Measurements from ENCODE around the gene MUS81. TPM values are rescaled to one million over a fixed set of nuclear protein-coding genes. Genes with fewer than 3 reads are reported as not detected.
A peak's percentile ranks its signal among the peaks of the same experiment; 100 is the strongest.

MUS81 gene
- total RNA-seq, 4 donors from 2014 or later = 68.3 to 101 (median 78.9) TPM

- TF ChIP-seq CTCF (IDR thresholded peaks at IDR 0.05) (no peak), POLR2A (IDR thresholded peaks at IDR 0.05) (no peak)
- peaks cover 0 to 32% (median 0%) of the 10 kb centered on the region in 3 donors for H3K36me3 ChIP-seq
- no peak for DNase-seq
These were observed 22.2 kb downstream of the MUS81 start for GRCh38 chr11:65882120-65883057.

GRCh38 chr11:65883058-65883761, 23.0 kb downstream of the MUS81 start:
- peaks cover 0 to 32% (median 0%) of the 10 kb centered on the region in 3 donors for H3K36me3 ChIP-seq
- no peak for DNase-seq

More at GRCh38 chr11:65882120-65883057, 22.2 kb downstream of the MUS81 start:
- no peak overlapping the region for H3K4me3 ChIP-seq
- no peak overlapping the region for H3K27ac ChIP-seq
- H3K9me3 ChIP-seq = no peaks in the 10 kb centered on the region
- no peaks in the 10 kb centered on the region for H3K27me3 ChIP-seq
- H3K4me1 ChIP-seq = peaks cover 0 to 27% (median 7%) of the 10 kb centered on the region in 4 donors

GRCh38 chr11:65883786-65884715, 23.8 kb downstream of the MUS81 start:
- TF ChIP-seq POLR2A (IDR thresholded peaks at IDR 0.05) = no peak
- TF ChIP-seq CTCF (IDR thresholded peaks at IDR 0.05) = no peak
- no peak for DNase-seq
- H3K4me1 ChIP-seq = peaks cover 0 to 37% (median 8%) of the 10 kb centered on the region in 4 donors
- no peaks in the 10 kb centered on the region for H3K27me3 ChIP-seq
- H3K27ac ChIP-seq = no peak overlapping the region
- H3K9me3 ChIP-seq = no peaks in the 10 kb centered on the region
- no peak overlapping the region for H3K4me3 ChIP-seq
- H3K36me3 ChIP-seq = peaks cover 0 to 32% (median 0%) of the 10 kb centered on the region in 3 donors

More at GRCh38 chr11:65883058-65883761, 23.0 kb downstream of the MUS81 start:
- Histone ChIP-seq H3K27me3 (no peaks in the 10 kb centered on the region), H3K4me3 (no peak overlapping the region), H3K4me1 (peaks cover 0 to 33% (median 7%) of the 10 kb centered on the region in 4 donors), H3K27ac (no peak overlapping the region), H3K9me3 (no peaks in the 10 kb centered on the region)
- TF ChIP-seq CTCF (IDR thresholded peaks at IDR 0.05) (no peak), POLR2A (IDR thresholded peaks at IDR 0.05) (no peak)

- Histone ChIP-seq H3K4me1 (peaks cover 0 to 44% (median 11%) of the 10 kb centered on the region in 4 donors), H3K27me3 (no peaks in the 10 kb centered on the region), H3K36me3 (peaks cover 0 to 32% (median 0%) of the 10 kb centered on the region in 3 donors), H3K4me3 (no peak overlapping the region), H3K27ac (peak overlapping the region in 3 of 4 donors; percentile 14 to 40 (median 39)), H3K9me3 (no peaks in the 10 kb centered on the region)
- peak; percentile 80 to 89 (median 87) for DNase-seq
- peak in 1 of 2 donors; percentile 21 for TF ChIP-seq POLR2A (IDR thresholded peaks at IDR 0.05)
- TF ChIP-seq CTCF (IDR thresholded peaks at IDR 0.05) = peak; percentile 97 to 100 (median 100)
These were observed 24.5 kb downstream of the MUS81 start for GRCh38 chr11:65884716-65885092.

- no peaks in the 10 kb centered on the region for H3K27me3 ChIP-seq
- no peak for DNase-seq
- peaks cover 0 to 49% (median 15%) of the 10 kb centered on the region in 4 donors for H3K4me1 ChIP-seq
- H3K9me3 ChIP-seq = no peaks in the 10 kb centered on the region
- TF ChIP-seq CTCF (IDR thresholded peaks at IDR 0.05) (no peak), POLR2A (IDR thresholded peaks at IDR 0.05) (no peak)
- peaks cover 0 to 32% (median 0%) of the 10 kb centered on the region in 3 donors for H3K36me3 ChIP-seq
- peak overlapping the region in 3 of 4 donors; percentile 14 to 40 (median 39) for H3K27ac ChIP-seq
- no peak overlapping the region for H3K4me3 ChIP-seq
These were observed 25.0 kb downstream of the MUS81 start for GRCh38 chr11:65885231-65885630.
